GM19035 (cell line): ENCODE results near the gene SUCO.
"Not testable (repeated sequence)": the region's sequence is repeated elsewhere in the genome, so short reads cannot be mapped to it uniquely, and the experiment has no call there.

Experiments used
- ATAC-seq: cut with Tn5 transposase; IDR thresholded peaks from one replicate; pipeline ENCODE4 v1.9.1; 2021; ENCODE audit not compliant: unreplicated experiment

SUCO gene

GRCh38 chr1:172603816-172604215, 70.9 kb downstream of the SUCO start:
- ATAC-seq, result no peak

- no peak for ATAC-seq
These were observed 72.7 kb downstream of the SUCO start for GRCh38 chr1:172605641-172606040.

GRCh38 chr1:172607145-172607544, 74.2 kb downstream of the SUCO start:
- no peak for ATAC-seq

GRCh38 chr1:172608098-172608601, 75.2 kb downstream of the SUCO start:
- ATAC-seq, result no peak

- no peak for ATAC-seq
These were observed 76.6 kb downstream of the SUCO start for GRCh38 chr1:172609528-172609927.

GRCh38 chr1:172612478-172612877, 79.5 kb downstream of the SUCO start:
- no peak for ATAC-seq

- ATAC-seq, result no peak
These were observed 80.3 kb downstream of the SUCO start for GRCh38 chr1:172613294-172613693.

DNA sequence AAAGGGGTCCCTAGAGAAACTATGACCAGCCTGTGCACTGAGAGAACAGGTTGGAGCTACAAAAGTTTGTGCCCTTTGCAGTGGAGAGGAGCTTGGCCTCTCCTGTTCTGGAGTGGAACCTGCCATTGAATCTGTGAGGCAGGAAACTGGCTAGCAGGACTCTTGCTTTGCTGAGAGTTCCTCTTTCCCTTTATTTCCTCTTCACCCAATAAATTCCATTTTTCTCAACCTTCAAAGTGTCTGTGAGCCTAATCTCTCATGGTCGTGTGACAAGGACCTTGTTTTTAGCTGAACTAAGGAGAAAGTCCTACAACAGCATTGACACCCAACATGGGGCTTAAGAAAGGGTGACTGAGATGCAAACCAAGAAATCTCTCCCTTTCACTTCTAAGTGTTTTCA, 83.2 kb downstream of the SUCO start:
- no peak for ATAC-seq

DNA sequence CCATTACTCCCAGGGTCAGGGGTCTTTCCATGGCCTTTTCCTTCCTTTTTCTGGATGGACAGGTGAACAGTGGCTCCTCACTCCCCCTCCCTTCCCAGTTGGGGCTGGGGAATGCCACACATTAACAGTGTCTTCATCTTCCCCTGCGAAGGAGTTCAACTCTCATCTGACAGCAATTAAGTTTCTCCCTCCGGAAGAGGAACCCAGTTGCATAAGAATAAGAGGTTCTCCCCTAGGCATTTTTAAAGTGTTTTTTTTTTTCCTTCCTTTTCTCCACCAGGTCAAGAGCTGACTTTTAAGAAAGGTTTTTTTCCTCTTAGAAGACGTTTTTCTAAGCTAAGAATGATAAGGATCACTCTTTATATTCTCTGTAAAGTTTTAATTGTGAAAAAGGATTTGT, 83.7 kb downstream of the SUCO start:
- no peak for ATAC-seq

DNA sequence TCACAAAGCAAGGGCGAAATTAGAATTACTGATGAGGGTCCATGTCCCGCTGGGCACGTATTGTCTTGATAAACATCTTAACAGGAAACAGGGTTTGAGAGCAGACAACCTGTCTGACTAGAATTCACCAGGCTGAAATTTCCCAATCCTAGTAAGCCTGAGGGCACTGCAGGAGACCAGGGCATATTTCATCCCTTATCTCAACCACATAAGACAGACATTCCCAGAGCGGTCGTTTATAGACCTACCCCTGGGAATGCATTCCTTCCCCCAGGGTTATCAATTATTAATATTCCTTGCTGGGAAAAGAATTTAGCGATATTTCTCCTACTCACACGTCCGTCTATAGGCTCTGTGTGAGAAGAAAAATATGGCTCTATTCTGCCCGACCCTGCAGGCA, 87.7 kb downstream of the SUCO start:
- ATAC-seq, result not testable (repeated sequence)

DNA sequence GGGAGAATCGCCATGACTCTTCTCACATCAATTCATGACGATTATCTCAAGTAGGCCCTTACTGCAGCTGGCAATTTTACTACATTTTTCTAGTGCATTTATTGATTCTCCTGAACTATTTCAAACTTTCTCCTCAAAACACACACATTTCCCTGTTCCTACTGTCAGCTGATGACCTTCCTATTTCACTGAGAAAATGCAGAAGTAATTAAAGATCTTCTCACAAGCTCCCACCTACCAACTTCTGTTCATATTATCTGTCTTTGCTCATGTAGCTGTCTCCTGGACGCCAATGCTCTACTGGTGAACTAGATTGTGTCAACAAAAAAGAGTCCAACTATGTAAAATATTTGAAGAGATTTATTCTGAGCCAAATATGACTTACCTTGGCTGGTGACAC, 89.6 kb downstream of the SUCO start:
- no peak for ATAC-seq

DNA sequence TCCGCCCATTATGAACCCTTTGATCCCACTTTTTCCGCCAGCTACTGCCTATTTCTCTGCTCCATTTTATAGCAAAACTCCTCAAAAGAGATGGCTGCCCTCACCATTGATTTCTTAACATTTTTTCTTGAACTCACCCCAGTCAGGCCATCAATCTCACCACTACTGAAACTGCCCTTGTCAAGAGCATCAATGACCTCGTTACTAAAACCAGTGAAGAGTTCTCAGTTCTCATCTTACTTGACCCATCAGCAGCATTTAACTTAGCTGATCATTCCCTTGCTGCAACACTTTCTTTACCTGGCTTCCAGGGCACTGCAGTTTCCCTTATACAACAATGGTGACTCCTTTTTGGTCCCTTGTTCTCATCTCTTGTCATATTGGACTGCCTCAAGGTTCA, 90.8 kb downstream of the SUCO start:
- no peak for ATAC-seq

DNA sequence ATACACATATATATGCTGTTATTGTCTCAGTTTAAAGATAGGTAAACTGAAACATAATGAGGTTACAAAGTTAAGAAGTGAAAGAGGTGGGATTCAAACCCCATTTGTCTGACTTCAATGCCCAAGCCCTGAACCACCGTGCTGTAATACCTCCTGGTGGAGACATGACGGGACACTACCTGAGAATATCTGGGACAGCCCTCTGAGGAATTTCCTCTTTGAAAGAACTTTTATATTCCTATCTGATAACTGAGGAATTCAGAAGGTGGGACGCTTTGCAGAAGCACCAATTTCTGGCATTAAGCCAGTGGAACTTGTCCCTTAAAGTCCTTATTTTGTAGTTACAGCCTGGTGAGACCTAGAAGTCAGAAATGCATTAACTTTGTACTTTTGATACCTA, 93.9 kb downstream of the SUCO start:
- ATAC-seq, result no peak

DNA sequence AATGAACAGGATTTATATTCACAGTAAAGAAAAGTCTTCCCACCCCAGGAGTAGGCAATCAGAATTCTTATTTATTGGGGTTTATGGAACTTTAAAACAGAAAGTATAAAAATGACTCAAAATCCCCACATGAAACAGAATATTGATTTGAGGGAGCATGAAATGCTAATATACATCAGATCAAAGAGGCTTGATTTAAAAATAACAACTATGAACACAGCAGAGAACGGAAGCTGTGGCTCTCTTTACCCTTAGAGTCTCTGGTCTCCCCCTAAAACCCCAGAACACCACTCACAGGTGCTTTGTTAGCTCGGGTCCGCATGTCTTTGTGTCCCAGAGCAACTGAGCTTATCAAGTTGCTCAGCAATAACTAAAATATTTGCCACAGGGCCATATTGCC, 94.8 kb downstream of the SUCO start:
- no peak for ATAC-seq

- ATAC-seq, result no peak
These were observed 95.5 kb downstream of the SUCO start for GRCh38 chr1:172628401-172628800.

DNA sequence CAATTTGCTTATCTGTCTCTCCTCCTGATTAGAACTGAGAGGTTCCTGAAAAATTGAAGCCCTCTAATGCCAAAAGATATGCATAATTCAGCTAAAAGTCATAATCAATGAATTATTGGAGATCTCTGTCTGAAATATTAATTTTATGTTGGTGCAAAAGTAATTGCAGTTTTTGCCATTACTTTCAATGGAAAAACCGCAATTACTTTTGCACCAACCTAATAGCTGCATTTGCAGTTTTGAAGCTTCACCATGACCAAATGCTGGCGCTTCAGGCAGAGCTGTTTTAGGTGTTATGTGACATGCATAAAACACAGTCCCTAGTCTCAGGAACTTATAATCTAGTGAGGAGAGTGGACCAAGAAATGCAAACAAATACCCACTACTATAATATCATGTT, 96.2 kb downstream of the SUCO start:
- ATAC-seq, result no peak

GRCh38 chr1:172629638-172630037, 96.7 kb downstream of the SUCO start:
- ATAC-seq, result no peak

DNA sequence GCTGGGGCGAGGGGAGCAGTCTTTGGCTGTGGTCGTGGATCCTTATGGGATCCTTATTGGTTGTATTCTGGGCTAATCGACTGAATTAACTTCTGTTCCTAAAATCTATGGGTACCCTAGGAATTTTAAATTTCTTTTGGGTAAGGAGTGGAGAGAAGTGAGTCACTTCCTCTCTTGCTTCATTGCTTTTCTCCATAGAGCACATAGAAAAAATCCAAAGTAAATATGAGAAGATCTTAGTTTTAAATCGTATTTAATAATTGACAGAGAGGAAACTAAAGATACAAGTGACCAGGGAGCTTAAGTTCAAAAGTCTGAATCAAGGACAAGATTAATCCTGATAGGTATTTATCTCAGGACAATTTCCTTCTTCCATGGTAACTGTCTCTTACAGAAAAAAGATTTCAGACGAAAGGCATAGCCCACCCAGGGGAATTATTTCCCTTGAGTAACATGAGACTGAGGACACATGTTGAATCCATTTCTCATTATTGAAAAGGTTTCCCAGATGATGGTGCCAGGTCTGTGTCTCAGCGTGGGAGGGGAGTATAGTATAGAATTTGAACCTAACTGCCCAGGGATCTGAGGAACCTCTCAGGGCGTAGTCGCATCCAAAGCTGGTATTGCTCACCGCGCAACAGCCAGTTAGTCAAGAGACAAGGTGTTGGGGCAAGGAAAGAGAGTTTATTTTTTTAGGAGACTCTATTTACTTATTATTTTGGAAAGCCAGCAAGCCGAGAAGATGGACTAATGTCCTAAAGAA, 97.3 kb downstream of the SUCO start:
- no peak for ATAC-seq

DNA sequence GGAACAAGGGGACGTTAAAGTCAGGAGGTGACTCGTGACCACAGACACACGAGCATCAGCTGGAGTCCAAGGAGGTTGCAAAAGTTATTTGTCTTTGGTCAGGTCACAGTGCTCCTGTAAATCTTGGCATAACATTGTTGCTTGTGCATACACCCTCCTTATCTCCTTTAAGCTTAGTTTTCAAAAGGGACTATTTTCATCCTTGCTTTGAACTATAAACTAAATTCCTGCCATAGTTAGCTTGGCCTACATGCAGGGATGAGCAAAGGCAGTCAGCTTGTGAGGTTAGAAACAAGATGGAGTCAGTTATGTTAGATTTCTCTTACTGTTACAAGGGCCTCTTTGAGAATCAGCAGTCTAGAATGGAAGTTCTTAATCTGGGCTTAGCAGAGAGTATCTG, 97.9 kb downstream of the SUCO start:
- no peak for ATAC-seq

GRCh38 chr1:172637522-172637921, 104.6 kb downstream of the SUCO start:
- no peak for ATAC-seq

DNA sequence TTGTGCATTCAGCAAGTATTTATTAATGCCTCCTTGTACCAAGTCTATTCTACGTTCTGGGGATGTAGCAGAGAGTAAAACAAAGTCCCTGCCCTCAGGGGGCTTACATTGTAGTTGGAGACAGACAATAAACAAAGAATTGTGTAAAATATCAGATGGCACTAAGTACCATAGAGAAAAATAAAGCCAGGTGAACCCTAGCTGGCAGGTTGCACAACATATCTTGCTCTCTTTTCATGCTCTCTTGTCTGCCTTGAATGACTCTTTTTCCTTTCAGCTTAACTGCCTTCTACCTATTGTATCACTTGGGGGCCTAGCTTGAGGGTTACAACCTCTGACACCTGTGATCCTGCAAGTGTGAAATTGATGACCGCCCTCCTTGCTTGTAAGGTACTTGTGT, 105.3 kb downstream of the SUCO start:
- ATAC-seq, result no peak

- peak; percentile 85 for ATAC-seq
These were observed 106.2 kb downstream of the SUCO start for GRCh38 chr1:172638885-172639831.
